SK-N-SH (cell line): ENCODE data around the gene CFAP251. TPM values are rescaled to one million over a fixed set of nuclear protein-coding genes. Genes with fewer than 3 reads are reported as not detected.

Source experiments
- CTCF ChIA-PET: fragments of 300-600, 350-600 bp; formaldehyde crosslinking; extraction: SDS; loops from one replicate; lab custom pipeline; 2021; lab: Yijun Ruan, JAX
- POLR2A ChIA-PET: fragments of 350-600 bp; sonication (Branson Sonifier 250); formaldehyde crosslinking; extraction: SDS; loops from one replicate; lab custom pipeline; 2020; ENCODE audit warnings: antibody characterized with exemption, inconsistent platforms; lab: Yijun Ruan, JAX
- DNase-seq: peaks from one replicate; pipeline ENCODE4 v3.0.0; 2012
- H2AFZ ChIP-seq: fragments of 200-600 bp; sonication (generic); 2 replicates; pipeline ENCODE4 v1.8.1; 2016; ENCODE audit warnings: antibody characterized with exemption, mild to moderate bottlenecking, low read depth
- H3F3A ChIP-seq: fragments of 200-600 bp; sonication (generic); replicated peaks from 2 replicates; pipeline ENCODE3; 2016; ENCODE audit warnings: antibody characterized with exemption, mild to moderate bottlenecking; ENCODE audit not compliant: insufficient read depth
- H3K27ac ChIP-seq, 2 experiments: fragments of 200-500 bp in 1 of 2; fragments of 200-600 bp in 1 of 2; sonication (Bioruptor generic) in 1 of 2; sonication (generic), shearing (Covaris generic) in 1 of 2; 2 replicates each; pipeline versions ENCODE4 v1.5.1 to v1.6.1; 2014 to 2016; ENCODE audit warnings: low read depth in 2 of 2, inconsistent platforms in 1 of 2, low read length in 1 of 2, mild to moderate bottlenecking in 1 of 2, mixed read lengths in 1 of 2
- H3K27me3 ChIP-seq: fragments of 200-600 bp; sonication (generic), shearing (Covaris generic); 2 replicates; pipeline ENCODE4 v1.6.1; 2016; ENCODE audit warnings: mixed run types; ENCODE audit not compliant: insufficient read depth
- H3K36me3 ChIP-seq, 2 experiments: fragments of 200-500 bp in 1 of 2; fragments of 200-600 bp in 1 of 2; sonication (Bioruptor generic) in 1 of 2; sonication (generic) in 1 of 2; replicated peaks in 1 of 2; 2 replicates each; pipeline versions ENCODE3 to v1.5.1; 2014 to 2016; ENCODE audit warnings: low read length in 1 of 2, mild to moderate bottlenecking in 1 of 2; ENCODE audit not compliant: insufficient read depth in 2 of 2, control insufficient read depth in 1 of 2
- H3K4me1 ChIP-seq, 2 experiments: fragments of 200-500 bp in 1 of 2; fragments of 200-600 bp in 1 of 2; sonication (Bioruptor generic) in 1 of 2; sonication (generic), shearing (Covaris generic) in 1 of 2; 2 replicates each; pipeline versions ENCODE4 v1.5.1 to v1.6.1; 2014 to 2016; ENCODE audit warnings: low read depth in 1 of 2, low read length in 1 of 2, mixed run types in 1 of 2; ENCODE audit not compliant: insufficient read depth in 2 of 2, control insufficient read depth in 1 of 2
- H3K4me2 ChIP-seq: fragments of 200-600 bp; sonication (generic), shearing (Covaris generic); 2 replicates; pipeline ENCODE4 v1.6.1; 2017; ENCODE audit warnings: mixed run types
- H3K4me3 ChIP-seq, 2 experiments: fragments of 200-500 bp in 1 of 2; fragments of 200-600 bp in 1 of 2; sonication (Bioruptor generic) in 1 of 2; sonication (generic), shearing (Covaris generic) in 1 of 2; 2 replicates each; pipeline versions ENCODE4 v1.5.1 to v1.8.1; 2014 to 2016; ENCODE audit warnings: low read depth in 2 of 2, inconsistent platforms in 1 of 2, low read length in 1 of 2, mild to moderate bottlenecking in 1 of 2, mixed read lengths in 1 of 2, moderate library complexity in 1 of 2
- H3K79me2 ChIP-seq: fragments of 200-600 bp; sonication (generic); 2 replicates; pipeline ENCODE4 v1.8.1; 2017; ENCODE audit warnings: mild to moderate bottlenecking; ENCODE audit not compliant: insufficient read depth
- H3K9ac ChIP-seq: fragments of 200-600 bp; sonication (generic); 2 replicates; pipeline ENCODE4 v1.6.1; 2017; ENCODE audit warnings: mixed run types
- H3K9me2 ChIP-seq: fragments of 200-600 bp; sonication (generic); 2 replicates; pipeline ENCODE4 v1.6.1; 2017; ENCODE audit warnings: mixed run types
- H3K9me3 ChIP-seq: fragments of 200-600 bp; sonication (generic); 2 replicates; pipeline ENCODE4 v1.6.1; 2017; ENCODE audit warnings: mixed run types, mild to moderate bottlenecking, moderate library complexity
- H4K20me1 ChIP-seq: fragments of 200-600 bp; sonication (generic); 2 replicates; pipeline ENCODE4 v1.6.1; 2017; ENCODE audit warnings: mild to moderate bottlenecking, mixed run types; ENCODE audit not compliant: insufficient read depth
- ELF1 ChIP-seq: IDR thresholded peaks from 2 replicates; pipeline ENCODE4 v1.4.0; 2012
- EP300 ChIP-seq, 2 experiments: IDR thresholded peaks; 2 replicates each; pipeline versions ENCODE4 v1.4.0 to v1.6.1; 2012; ENCODE audit warnings: borderline replicate concordance in 1 of 2, low read depth in 1 of 2, low read length in 1 of 2
- FOSL2 ChIP-seq: IDR thresholded peaks from 2 replicates; pipeline ENCODE4 v1.4.0; 2012; ENCODE audit warnings: low read depth, mild to moderate bottlenecking, moderate library complexity, borderline replicate concordance
- FOXJ3 ChIP-seq: sonication (generic); formaldehyde crosslinking; IDR thresholded peaks from 2 replicates; pipeline ENCODE4 v1.5.1; 2020; ENCODE audit warnings: mild to moderate bottlenecking, missing genetic modification reagents
- FOXM1 ChIP-seq: IDR thresholded peaks from 2 replicates; pipeline ENCODE4 v1.4.0; 2012; ENCODE audit warnings: low read depth, mild to moderate bottlenecking
- IRF3 ChIP-seq: fragments of 150-350 bp; IDR thresholded peaks from 2 replicates; pipeline ENCODE4 v1.6.1; 2016; ENCODE audit warnings: mild to moderate bottlenecking, low read depth, low read length
- JUND ChIP-seq: IDR thresholded peaks from 2 replicates; pipeline ENCODE4 v1.4.0; 2012
- MAX ChIP-seq: IDR thresholded peaks from 2 replicates; pipeline ENCODE4 v1.4.0; 2012; ENCODE audit warnings: low read depth
- MXI1 ChIP-seq: IDR thresholded peaks from 2 replicates; pipeline ENCODE4 v1.6.1; 2012; ENCODE audit warnings: mild to moderate bottlenecking, low read depth, low read length, improper control_type of control experiment
- NRF1 ChIP-seq: IDR thresholded peaks from 2 replicates; pipeline ENCODE4 v1.6.1; 2012; ENCODE audit warnings: low read depth, mild to moderate bottlenecking, low read length
- POLR2AphosphoS5 ChIP-seq: IDR thresholded peaks from 2 replicates; pipeline ENCODE4 v1.6.1; 2012; ENCODE audit warnings: low read depth, low read length
- RAD21 ChIP-seq: IDR thresholded peaks from 2 replicates; pipeline ENCODE4 v1.6.1; 2012; ENCODE audit warnings: mild to moderate bottlenecking, low read length
- REST ChIP-seq: IDR thresholded peaks from 2 replicates; pipeline ENCODE4 v1.6.1; 2012; ENCODE audit warnings: mild to moderate bottlenecking, low read depth, low read length, moderate library complexity
- RXRA ChIP-seq: IDR thresholded peaks from 2 replicates; pipeline ENCODE4 v1.4.0; 2012; ENCODE audit warnings: low read depth, mild to moderate bottlenecking, borderline replicate concordance
- SMC3 ChIP-seq: IDR thresholded peaks from 2 replicates; pipeline ENCODE4 v1.6.1; 2012; ENCODE audit warnings: low read depth, low read length, improper control_type of control experiment
- TAF1 ChIP-seq: IDR thresholded peaks from 2 replicates; pipeline ENCODE4 v1.6.1; 2012; ENCODE audit warnings: low read depth, mild to moderate bottlenecking, low read length, moderate library complexity, borderline replicate concordance
- ZBTB33 ChIP-seq: IDR thresholded peaks from 2 replicates; pipeline ENCODE4 v1.4.0; 2012; ENCODE audit warnings: low read depth, borderline replicate concordance
- WGBS: methylation state at CpG from one replicate; pipeline ENCODE4 v1.1.6; 2017; ENCODE audit warnings: low lambda C conversion rate; 5-methylcytosine and 5-hydroxymethylcytosine counted together
- polyA plus RNA-seq, 3 experiments: library from polyadenylated mRNA; depleted of rRNA; stranded (reverse); fragments of >200 nt; gene quantifications; 2 replicates each; pipeline ENCODE4 v1.2.3, GENCODE V29; 2012

The CFAP251 gene
- polyA plus RNA-seq, 1 of the 3 experiments (the other 2 are of a cell fraction), result 5.7 TPM

GRCh38 chr12:121894633-121895032 lies 23.8 kb upstream of the CFAP251 start (continued):
- TF ChIP-seq IRF3, result no peak
- TF ChIP-seq SMC3, result 0 out of 2 replicates have a peak, but pooled peaks have one; percentile 10
- TF ChIP-seq FOXM1, result no peak

- peaks cover 17% of the 10 kb centered on the region for H4K20me1 ChIP-seq
- H3K79me2 ChIP-seq, result peaks cover 72% of the 10 kb centered on the region
- no peaks in the 10 kb centered on the region for H3K27me3 ChIP-seq
- H3K36me3 ChIP-seq, result peaks cover 30 to 54% of the 10 kb centered on the region in 2 experiments
- no peak overlapping the region for H3K4me3 ChIP-seq
- DNase-seq, result no peak
- CTCF ChIA-PET, result interaction anchor here (5.6 kb wide), 1 partner anchor 103 kb away, joined by 30 read pairs; the partner anchor contains the start of gene RHOF
- no peak overlapping the region for H3K4me2 ChIP-seq
- H3K9me3 ChIP-seq, result no peaks in the 10 kb centered on the region
- TF ChIP-seq FOSL2 (no peak), REST (no peak), RAD21 (no peak), POLR2AphosphoS5 (no peak), EP300 (IDR thresholded peaks at IDR 0.05; ENCODE audit: borderline replicate concordance in 1 of 2, low read depth in 1 of 2, low read length in 1 of 2) (no peak), IRF3 (no peak), FOXJ3 (CRISPR knock-in tag) (no peak), SMC3 (no peak), FOXM1 (no peak), MAX (no peak), ELF1 (no peak), NRF1 (no peak), ZBTB33 (no peak), MXI1 (no peak), TAF1 (no peak), RXRA (no peak), JUND (no peak)
- peaks cover 12% of the 10 kb centered on the region for H3F3A ChIP-seq
- H3K9me2 ChIP-seq, result no peaks in the 10 kb centered on the region
- WGBS, result 77% methylated on average over 5 of the region's 5 CpGs
- H3K4me1 ChIP-seq, result peaks cover 3 to 13% of the 10 kb centered on the region in 2 experiments; a peak in 2 of 4 replicates
- POLR2A ChIA-PET, result no interaction called here
- H3K27ac ChIP-seq, result no peak overlapping the region
- H3K9ac ChIP-seq, result no peak overlapping the region
- H2AFZ ChIP-seq, result no peak overlapping the region
These were observed 20.1 kb upstream of the CFAP251 start for GRCh38 chr12:121898287-121898686.
